Fibroblast of gingiva (primary cell): ENCODE data around the gene CCDC192.

Experiments
- DNase-seq: peaks from one replicate; pipeline ENCODE4 v3.0.0-alpha.2; 2011; ENCODE audit warnings: low read depth

CCDC192 gene

DNA sequence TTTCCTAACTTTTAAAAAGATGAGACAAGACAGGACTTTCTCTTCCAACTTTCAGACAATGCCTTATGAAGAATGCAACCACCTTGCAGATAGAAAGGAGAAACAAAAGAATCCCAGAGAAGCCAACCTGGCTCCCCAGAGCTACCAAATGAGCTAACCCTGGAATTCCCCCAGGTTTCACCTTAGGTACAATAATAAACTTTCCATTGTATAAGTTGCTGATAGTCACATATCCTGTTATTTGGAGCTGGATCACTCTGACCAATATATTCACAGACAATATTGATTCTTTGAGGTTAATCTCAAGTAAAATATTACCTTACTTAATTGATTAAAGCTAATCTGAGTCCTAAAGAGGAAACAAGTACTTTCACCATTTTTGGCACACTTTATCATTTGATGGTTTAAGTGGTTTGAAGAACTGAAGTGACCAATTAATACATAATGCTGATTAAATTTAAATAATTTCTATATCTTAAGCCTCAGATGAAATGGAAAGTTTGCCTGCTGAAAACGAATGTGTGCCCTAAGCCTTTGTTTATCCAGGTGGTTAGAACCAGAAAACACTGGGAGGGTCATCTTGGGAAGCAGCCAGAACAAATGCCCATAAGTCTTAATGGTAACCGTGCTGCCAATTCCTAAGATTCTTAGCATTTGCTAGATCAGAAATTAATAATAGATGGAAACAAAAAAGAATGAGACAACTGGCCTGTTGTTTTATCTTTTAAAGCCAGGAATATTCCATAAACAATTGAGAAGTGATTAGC lies 220.8 kb downstream of the CCDC192 start:
- no peak for DNase-seq

DNA sequence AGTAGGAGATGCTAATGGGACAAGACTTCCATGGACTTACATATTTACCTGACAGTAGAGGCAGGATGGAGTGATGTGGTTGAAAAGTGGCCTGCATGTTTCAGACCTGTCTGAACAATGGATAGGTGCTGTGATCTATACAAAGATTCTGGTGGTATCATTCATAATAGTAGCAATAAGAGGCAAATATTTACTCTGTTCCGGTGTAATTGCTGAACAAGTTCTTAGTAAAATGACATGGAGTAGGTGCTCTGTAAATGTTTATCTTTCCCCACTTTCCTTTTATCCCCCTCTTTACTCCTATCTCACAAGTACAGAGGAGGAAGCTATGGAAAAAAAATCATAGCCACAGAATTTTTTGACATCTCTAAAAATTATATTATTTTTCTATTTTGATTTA lies 221.4 kb downstream of the CCDC192 start:
- no peak for DNase-seq

DNA sequence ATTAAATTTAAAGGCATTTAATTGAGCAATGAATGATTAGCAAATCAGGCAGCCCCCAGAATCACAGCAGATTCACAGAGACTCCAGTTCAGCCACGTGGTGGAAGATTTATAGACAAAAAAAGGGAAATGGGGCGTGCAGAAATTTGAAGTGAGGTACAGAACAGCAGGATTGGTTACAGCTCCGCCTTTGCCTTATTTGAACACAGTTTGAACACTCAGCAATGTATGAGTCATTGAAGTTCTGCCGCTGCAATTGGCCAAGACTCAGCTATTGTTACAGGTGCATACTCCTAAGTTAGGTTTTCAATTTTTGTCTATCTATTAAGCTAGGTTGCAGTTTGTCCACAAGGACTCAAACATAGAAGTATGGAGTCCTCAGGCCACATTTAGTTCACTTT lies 222.7 kb downstream of the CCDC192 start:
- DNase-seq: no peak

DNA sequence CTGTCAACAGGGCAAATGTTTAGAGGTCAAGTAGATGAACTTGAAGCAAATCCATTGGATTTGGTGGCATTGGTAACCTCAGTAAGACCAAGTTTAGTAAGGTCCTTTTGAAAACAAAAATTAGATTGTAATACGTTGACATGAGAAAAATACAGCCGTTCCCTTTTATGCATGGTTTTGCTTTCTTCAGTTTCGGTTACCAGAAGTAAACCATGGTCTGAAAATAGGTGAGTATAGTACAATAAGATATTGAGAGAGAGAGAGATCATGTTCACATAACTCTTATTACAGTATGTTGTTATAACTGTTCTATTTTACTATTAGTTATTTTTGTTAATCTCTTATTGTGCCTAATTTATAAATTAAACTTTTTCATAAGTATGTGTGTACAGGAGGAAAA lies 223.8 kb downstream of the CCDC192 start:
- no peak for DNase-seq

DNA sequence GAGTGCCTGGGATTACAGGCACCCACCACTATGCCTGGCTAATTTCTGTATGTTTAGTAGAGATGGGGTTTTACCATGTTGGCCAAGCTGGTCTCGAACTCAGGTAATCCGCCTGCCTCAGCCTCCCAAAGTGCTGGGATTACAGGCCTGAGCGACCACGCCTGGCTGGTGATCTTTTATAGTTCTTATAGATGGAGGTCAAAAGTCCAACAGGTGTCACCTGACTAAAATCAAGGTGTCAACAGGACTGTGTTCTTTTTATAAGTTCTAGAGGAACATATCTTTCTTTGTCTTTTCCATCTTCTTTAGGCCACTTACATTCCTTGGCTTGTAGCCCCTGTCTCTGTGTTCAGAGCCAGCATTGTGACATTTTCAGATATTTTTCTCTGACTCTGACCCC lies 224.9 kb downstream of the CCDC192 start:
- no peak for DNase-seq

DNA sequence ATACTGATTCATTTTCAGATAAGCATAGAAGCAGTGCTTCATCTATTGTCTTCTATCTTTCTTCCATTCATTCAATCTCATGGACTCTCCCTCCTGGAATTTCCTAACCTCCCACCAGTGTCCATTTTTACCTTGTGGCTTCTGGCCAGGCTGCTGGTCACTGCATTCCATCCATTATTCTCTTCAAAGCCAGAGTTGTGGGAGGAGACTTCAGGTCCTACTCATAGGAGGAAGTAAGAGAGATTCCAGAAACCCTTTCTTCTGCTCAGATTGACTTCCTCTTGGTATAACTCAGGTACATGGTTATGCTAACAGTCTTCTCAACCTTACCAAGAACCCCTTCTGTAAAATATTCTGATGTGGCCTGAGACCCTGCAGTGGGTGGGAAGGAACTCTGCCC lies 227.1 kb downstream of the CCDC192 start:
- no peak for DNase-seq

DNA sequence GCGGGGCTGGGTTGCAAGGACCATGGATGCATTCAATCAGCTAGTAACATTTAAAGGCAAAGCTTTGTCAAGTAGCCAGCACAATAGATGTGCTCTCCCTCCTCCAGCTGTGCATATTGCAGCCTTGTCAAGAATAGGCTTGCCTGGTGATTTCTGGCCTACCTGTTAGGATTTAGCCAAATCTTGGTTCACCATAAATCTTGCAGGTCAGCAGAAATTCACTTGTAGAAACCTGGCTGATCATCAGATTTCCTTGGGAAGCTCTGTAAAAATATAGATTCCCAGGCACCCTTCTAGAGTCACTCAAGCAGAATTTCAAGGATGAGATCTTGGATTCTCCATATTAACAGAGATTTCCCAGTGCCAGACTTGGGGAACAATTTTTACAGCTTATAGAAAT lies 228.2 kb downstream of the CCDC192 start:
- no peak for DNase-seq

DNA sequence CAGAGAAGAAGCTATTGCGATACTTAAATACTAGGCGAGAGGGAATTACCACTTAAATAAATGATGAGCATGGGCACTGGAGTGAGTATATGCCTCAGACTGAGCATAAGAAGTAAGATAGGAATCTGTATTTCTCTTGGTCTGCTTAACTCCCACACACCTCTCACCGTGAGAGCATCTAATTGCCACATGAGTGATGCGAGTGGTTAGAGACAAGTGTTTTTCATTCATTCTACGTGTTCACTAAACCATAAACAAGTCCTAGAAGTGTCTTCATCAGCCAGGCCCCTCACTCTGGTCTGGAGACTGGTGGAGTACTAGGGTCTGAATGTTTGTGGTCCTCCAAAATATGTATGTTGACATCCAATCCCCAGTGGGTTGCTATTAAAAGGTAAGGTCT lies 230.2 kb downstream of the CCDC192 start:
- DNase-seq: no peak

DNA sequence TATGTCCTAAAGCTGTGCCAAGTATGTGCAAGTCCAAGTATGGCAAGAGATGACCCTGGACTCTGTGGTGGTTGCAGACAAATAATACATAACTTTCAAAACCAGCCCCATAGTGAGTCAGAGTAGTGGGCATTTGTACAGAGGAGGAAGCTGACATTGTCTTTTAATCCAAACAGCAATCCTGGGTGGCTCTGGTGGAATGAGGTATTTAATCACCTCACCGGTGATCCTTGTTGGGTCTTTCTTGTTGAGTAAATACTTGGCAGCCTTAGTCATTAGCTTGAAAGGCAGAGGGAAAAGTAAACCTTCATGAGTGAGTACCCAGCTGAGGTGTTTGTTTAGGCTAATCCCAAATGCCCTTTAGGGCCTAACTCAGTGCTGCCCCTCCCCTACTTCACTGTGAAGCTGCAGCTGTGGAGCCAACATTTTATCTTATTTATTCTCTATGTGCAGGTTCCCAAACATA lies 231.6 kb downstream of the CCDC192 start:
- DNase-seq: peak; percentile 78

DNA sequence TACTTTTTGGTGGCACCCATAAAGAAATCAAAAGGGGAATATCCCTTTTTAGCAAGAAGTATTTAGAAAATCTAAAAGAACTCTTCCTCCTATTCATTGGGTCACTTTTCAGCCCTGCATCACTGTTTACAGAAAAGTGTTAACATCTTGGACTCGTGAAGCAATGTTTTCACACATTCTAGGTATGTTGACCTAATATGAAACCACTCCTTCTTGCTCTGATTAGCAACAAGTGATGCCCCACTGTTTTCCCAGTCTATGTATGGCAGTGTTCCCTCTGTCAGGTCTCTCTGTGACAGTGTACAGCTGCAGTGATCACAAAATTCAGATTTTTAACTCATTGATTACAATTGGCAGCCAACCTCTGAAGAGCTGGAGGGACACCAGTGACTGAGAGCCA lies 232.2 kb downstream of the CCDC192 start:
- no peak for DNase-seq

DNA sequence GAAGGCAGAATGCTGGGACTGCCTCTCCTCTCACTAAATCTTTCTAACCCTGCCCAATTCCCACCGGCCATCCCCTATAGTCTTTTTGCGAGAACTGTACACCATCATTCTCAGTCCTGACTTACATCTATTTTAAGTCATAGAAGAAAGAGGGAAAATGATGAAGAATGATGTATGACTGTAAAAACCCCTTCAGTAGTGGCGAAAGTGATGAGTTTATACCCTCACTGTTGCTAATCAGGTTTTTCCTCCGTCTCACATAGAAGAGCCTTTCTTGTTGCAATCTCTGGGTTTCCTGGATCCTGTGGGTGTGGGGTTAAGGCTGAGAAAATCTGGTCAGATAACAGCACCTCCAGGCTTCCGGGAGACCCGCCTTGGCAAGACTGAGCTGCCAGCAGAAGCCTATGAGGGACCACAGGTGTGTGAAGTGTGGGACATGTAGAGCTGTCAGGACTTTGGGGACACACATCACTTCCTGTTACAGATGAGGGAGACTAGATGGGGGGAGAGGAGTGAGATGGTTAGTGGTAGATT lies 233.3 kb downstream of the CCDC192 start:
- DNase-seq: no peak

DNA sequence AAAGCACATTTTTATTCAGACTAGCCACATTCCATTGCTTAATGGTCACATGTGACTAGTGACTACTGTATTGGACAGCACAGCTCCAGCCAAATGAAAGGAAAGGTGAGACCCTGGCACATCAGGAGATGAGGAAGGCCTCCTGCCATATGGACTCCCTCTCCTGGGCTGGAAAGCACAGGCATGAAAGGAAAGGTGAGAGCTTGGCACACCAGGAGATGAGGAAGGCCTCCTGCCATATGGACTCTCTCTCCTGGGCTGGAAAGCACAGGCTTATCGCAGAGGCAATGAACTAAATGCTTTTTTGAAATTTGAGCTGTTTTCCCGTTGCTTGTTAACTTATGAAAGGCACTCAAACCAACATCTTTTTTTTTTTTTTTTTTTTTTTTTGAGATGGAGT lies 235.6 kb downstream of the CCDC192 start:
- no peak for DNase-seq

DNA sequence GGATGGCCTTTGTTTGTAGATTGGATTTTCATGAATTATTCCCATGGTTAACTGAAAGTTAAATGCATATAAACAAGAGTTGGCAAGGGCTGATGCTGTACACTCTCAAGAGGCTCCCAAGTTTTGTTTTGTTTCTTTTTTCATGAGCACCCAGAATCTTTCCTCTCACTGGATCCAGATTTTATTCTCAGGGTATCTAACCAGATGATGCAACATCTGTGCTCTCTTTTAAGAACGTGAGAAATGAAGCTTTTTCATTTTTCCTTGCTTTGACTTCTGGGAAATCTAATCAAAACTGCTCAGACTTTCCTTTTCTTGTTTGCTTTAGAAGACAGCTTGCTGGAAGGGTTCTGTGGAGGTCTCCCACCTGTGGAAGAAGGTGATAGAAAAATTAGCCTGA lies 237.7 kb downstream of the CCDC192 start:
- DNase-seq: no peak

DNA sequence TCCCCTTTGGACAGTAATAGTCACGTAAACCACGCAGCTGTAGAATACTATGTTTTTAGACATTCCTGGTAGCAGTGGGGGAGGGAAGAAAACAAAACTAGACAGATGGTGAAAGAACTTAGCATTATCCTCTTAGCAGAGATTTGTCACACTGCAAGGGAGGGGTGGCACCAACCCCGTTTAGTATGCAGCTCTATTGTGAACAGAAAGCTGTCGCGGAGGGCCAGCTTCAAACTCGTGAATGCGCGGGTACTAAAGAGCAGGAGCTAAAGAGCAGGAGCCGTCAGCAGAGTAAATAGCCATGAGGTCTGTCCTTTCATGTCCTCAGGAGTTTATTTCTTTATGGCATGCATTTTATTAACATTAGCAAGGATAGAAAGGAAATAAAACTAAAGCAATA lies 238.5 kb downstream of the CCDC192 start:
- peak; percentile 25 for DNase-seq

DNA sequence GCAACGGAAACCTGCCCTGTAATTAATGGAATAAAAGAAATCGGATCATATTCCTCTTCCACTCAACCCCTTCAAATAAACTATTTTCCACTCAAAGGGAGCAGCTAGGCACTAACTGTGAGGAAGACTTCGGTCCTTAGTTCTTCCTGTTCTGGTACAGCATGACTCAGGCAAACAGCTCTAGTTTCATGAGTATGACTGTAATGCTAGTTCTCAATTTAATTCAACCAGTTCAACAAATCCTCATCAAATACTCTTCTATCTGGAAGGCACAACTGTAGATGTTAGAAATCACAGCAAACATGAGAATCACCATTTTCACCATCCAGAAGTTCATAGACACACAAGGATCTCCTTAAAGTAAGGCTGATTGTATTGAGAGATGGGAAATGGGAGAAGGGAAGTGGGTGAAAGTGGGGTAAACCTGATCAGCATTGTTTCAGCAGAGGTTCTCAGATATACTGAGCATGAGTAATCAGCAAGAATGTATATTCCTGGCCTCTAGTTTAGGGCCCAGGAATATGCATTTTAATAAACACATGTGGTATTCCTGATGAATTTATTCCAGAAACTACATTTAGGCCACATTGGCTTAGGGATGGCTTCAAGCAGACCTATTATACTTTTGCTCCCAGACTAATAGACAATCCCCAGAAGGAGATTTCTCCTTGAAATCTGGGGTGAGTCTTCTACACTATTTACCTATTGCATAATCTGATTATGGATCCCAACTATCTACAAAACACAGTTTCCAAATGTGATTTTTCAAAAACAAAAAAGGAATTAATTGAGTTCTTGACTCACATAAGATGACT lies 239.3 kb downstream of the CCDC192 start:
- peak; percentile 31 for DNase-seq

DNA sequence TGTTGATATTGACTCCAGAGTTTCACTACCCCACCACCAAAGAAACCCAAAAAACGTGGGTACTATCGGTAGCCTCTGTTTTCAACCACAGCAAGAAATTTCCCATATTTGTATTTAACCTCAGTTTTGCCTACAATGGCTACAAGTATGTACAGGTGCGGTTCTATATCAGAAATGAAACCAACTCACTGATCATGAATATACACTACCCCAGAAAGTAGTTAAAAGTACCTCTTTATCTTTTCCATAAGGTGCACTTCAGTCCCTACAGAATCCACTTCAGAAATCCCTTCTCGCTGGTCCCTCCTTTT lies 239.8 kb downstream of the CCDC192 start:
- no peak for DNase-seq

DNA sequence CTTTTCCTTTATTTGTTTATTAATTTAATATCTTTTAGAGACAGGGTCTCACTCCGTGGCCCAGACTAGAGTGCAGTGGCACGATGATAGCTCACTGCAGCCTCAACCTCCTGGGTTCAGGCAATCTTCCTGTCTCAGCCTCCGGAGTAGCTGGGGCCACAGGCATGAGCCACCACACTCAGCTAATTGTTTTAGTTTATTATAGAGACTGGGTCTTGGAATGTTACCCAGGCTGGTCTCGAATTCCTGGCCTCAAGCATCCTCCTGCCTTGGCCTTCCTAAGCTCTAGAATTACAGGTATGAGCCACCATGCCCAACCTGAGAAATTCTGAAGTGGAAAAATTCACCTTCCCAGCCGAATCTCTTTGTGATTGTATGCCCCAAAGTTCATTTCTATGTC lies 240.9 kb downstream of the CCDC192 start:
- DNase-seq: no peak

DNA sequence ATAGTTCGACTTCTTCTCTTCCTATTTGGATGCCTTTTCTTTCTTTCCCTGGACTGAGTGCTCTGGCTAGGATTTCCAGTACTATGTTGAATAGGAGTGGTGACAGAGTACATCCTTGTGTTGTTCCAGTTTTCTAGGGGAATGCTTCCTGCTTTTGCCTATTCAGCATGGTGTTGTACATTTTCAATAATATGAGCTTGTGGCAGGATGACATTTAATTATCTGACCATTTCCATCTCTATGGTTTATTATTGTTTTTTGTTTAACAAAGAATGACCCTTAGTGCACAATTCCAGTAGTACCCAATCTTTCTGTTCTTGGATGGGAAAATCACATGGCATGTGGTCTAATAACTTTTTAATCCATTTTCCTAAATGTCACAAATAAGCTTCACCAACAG lies 244.8 kb downstream of the CCDC192 start:
- DNase-seq: no peak

DNA sequence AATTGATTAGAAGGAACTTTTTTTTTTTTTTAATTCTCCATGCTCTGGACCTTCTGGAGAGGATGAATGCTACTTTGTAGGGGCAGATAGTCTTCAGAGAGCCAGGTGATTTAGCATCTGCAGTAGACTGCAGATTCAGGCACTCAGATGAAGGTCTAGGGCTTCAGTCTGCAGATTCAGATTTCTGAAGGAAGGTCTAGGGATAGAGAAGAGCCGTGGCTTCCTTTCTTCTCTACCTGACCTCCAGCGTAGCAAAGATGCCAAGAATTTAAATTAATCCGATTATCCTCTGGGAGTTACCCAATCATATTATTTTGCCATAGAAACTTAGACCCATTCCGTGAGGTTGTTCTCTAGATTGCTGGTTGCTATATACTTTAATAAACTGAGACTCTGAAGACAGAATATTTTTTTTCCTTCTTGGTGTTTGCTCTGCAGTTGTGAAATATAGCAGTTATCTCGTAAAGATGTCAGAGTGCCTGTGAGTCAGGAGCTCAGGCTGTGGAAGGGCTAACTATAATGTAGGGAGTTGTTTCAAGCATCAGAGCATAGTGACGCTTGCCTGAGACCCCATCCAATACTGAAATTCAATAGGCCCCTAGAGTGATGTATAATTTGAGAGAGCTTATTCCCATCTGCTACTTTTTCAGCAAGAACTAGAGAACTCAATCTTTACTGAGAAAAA lies 247.7 kb downstream of the CCDC192 start:
- DNase-seq: no peak

DNA sequence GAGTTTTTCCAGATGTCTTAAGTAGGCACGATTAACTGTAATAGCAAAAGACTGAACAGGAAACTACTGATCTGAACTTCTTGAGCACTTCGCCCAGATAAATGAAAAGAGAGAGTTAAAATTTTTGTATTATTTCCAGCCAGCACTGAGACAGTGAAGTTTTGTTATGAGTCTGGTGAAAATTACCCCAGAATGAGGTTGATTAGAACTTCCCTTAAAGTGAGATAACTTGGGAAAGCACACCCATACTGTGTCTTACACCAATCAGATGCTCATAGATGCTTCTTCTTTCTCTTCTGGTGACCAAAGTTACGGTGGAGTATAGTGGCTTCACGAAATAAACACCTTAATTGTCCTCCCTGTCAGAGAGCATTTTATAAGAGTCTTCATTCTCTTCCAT lies 248.6 kb downstream of the CCDC192 start:
- DNase-seq: no peak

DNA sequence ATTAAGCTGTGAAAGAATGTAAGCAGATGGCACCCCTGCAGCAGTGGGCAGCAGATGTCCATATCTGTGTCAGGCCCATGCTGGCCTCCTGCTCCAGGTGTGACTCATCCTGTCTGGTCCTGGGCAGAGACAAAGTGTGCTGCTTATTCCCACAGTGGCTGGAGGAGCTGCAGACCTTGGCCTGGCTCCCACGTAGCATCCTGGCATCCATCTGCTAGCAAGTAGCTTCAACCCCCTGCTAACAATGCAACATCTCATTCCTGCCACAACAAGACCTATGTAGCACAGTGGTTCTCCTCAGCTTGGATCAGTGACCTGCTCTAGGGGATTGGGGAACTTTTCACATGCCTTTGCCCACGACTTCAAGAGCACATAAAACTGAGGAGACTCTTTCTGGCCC lies 254.0 kb downstream of the CCDC192 start:
- peak; percentile 59 for DNase-seq

DNA sequence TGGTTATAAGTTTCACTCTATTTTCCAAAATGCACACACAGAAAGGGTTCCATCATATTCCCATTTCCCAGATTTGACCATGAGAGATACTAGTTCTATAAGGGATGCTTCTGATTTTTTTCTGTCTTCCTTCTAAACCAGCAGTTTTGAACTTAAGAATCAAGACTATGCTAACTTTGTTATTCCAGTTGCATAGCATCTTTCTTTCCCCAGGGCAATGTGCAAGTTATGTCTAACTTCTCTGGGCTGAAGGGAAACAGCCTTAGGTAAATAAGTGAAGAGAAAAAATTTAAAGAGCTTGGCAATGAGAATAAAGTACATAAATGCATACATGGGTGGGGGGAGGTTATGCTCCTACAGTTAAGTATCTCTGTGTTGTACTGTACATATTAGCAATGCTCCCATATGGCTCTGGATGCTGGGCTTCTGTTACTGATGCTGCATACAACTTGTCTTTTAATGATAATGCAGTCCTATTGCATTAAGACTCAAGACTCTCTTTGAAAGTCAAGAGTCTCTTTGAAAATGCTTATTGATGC lies 254.6 kb downstream of the CCDC192 start:
- no peak for DNase-seq
